Measurements from ENCODE around the gene ARL4D. TPM values are rescaled to one million over a fixed set of nuclear protein-coding genes. Genes with fewer than 3 reads are reported as not detected.

The ARL4D gene
- total and polyA plus RNA-seq, 9 donors: 10.4 to 16.1 (median 14.3) TPM

- Histone ChIP-seq H3K9me3 (replicated peaks; ENCODE audit: control insufficient read depth, low read depth, low read length) (peaks cover 10% of the 10 kb centered on the region), H3K27ac (ENCODE audit: low read length) (no peak overlapping the region), H3K4me3 (ENCODE audit: low read length) (no peak overlapping the region), H3K36me3 (ENCODE audit: control insufficient read depth, insufficient read depth, low read length) (no peaks in the 10 kb centered on the region), H3K27me3 (ENCODE audit: control insufficient read depth, insufficient read depth, low read length) (no peaks in the 10 kb centered on the region), H3K4me1 (ENCODE audit: control insufficient read depth, insufficient read depth, low read length) (no peaks in the 10 kb centered on the region)
- WGBS (ENCODE audit: insufficient coverage): 89% methylated on average over 2 of the region's 3 CpGs
- no peak for DNase-seq
Measured at GRCh38 chr17:43381204-43381603, 17.6 kb upstream of the ARL4D start.

- no peaks in the 10 kb centered on the region for H3K4me1 ChIP-seq (ENCODE audit: control insufficient read depth, insufficient read depth, low read length)
- WGBS (ENCODE audit: insufficient coverage): no CpG with 5 or more reads among the region's 5 CpGs
- no peaks in the 10 kb centered on the region for H3K36me3 ChIP-seq (ENCODE audit: control insufficient read depth, insufficient read depth, low read length)
- H3K27ac ChIP-seq (ENCODE audit: low read length): no peak overlapping the region
- no peaks in the 10 kb centered on the region for H3K27me3 ChIP-seq (ENCODE audit: control insufficient read depth, insufficient read depth, low read length)
- DNase-seq: no peak
- no peak overlapping the region for H3K4me3 ChIP-seq (ENCODE audit: low read length)
- peaks cover 10% of the 10 kb centered on the region for H3K9me3 ChIP-seq (replicated peaks; ENCODE audit: control insufficient read depth, low read depth, low read length)
Measured at GRCh38 chr17:43381621-43382020, 17.2 kb upstream of the ARL4D start.

- WGBS (ENCODE audit: insufficient coverage): 57% methylated on average over 1 of the region's 2 CpGs
- Histone ChIP-seq H3K4me3 (ENCODE audit: low read length) (no peak overlapping the region), H3K27ac (ENCODE audit: low read length) (no peak overlapping the region)
Measured at GRCh38 chr17:43382776-43383175, 16.0 kb upstream of the ARL4D start.

GRCh38 chr17:43383372-43383771 lies 15.4 kb upstream of the ARL4D start:
- H3K27me3 ChIP-seq (ENCODE audit: control insufficient read depth, insufficient read depth, low read length): no peaks in the 10 kb centered on the region
- H3K27ac ChIP-seq (ENCODE audit: low read length): no peak overlapping the region
- peaks cover 3% of the 10 kb centered on the region for H3K4me1 ChIP-seq (ENCODE audit: control insufficient read depth, insufficient read depth, low read length)
- H3K4me3 ChIP-seq (ENCODE audit: low read length): no peak overlapping the region
- H3K9me3 ChIP-seq (replicated peaks; ENCODE audit: control insufficient read depth, low read depth, low read length): peaks cover 10% of the 10 kb centered on the region
- no peaks in the 10 kb centered on the region for H3K36me3 ChIP-seq (ENCODE audit: control insufficient read depth, insufficient read depth, low read length)
- WGBS (ENCODE audit: insufficient coverage): 87% methylated on average over 3 of the region's 3 CpGs
- no peak for DNase-seq

More at GRCh38 chr17:43382776-43383175, 16.0 kb upstream of the ARL4D start:
- no peaks in the 10 kb centered on the region for H3K36me3 ChIP-seq (ENCODE audit: control insufficient read depth, insufficient read depth, low read length)
- DNase-seq: no peak
- no peaks in the 10 kb centered on the region for H3K27me3 ChIP-seq (ENCODE audit: control insufficient read depth, insufficient read depth, low read length)
- H3K9me3 ChIP-seq (replicated peaks; ENCODE audit: control insufficient read depth, low read depth, low read length): peaks cover 10% of the 10 kb centered on the region
- H3K4me1 ChIP-seq (ENCODE audit: control insufficient read depth, insufficient read depth, low read length): peaks cover under 1% of the 10 kb centered on the region

DNA sequence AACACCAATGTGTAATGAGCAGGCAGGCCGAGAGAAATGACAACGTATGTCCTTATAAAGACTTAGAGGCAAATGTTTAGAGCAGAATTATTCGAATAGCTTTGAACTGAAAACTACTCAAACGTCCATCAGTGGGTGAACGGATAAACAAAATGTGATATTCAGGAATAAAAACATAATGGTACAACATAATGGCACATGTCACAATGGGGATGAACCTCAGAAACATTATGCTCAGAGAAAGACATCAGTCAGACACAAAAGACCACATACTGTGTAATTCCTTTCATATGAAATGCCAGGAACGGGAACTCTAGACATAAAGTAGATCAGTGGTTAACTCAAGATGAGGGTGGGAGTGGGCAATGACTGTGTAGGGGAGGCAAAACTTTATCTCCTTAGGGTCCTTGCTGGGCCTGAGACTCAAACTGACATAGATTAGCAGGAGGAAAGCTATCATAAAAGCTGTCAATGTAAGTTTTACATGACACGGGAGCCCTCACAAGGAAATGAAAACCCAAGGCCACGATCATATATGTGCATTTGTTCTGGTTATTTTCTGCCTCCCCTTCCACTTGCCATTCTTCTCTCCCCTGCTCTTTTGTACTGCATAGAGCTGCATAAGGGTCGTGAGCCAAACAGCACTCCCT lies 14.8 kb upstream of the ARL4D start:
- WGBS (ENCODE audit: insufficient coverage): 80% methylated on average over 3 of the region's 9 CpGs
- H3K27me3 ChIP-seq (ENCODE audit: control insufficient read depth, insufficient read depth, low read length): no peaks in the 10 kb centered on the region
- H3K36me3 ChIP-seq (ENCODE audit: control insufficient read depth, insufficient read depth, low read length): no peaks in the 10 kb centered on the region
- no peak overlapping the region for H3K4me3 ChIP-seq (ENCODE audit: low read length)
- no peak overlapping the region for H3K27ac ChIP-seq (ENCODE audit: low read length)
- H3K4me1 ChIP-seq (ENCODE audit: control insufficient read depth, insufficient read depth, low read length): peaks cover 3% of the 10 kb centered on the region
- no peak for DNase-seq
- H3K9me3 ChIP-seq (replicated peaks; ENCODE audit: control insufficient read depth, low read depth, low read length): peaks cover 10% of the 10 kb centered on the region

DNA sequence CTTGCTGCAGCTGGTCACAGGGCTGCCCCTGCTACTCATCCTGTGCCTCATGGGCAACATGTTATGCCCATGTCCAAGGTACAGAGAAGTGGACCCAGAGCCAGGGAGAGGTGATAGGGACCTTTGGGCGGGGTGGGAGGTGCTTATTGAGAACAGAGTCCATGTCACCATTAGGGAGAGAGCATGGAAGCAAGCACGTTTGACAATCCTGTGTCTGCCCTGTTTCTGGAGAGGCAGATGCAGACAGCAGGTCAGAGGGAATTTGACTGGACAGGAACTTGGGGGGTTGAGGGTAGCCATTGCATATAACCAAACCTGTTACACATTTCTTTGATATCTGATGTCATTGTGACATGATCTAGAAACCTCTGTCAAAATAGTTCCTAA lies 14.3 kb upstream of the ARL4D start:
- DNase-seq: no peak
- Histone ChIP-seq H3K4me3 (ENCODE audit: low read length) (no peak overlapping the region), H3K27me3 (ENCODE audit: control insufficient read depth, insufficient read depth, low read length) (no peaks in the 10 kb centered on the region), H3K36me3 (ENCODE audit: control insufficient read depth, insufficient read depth, low read length) (no peaks in the 10 kb centered on the region), H3K9me3 (replicated peaks; ENCODE audit: control insufficient read depth, low read depth, low read length) (peaks cover 10% of the 10 kb centered on the region), H3K27ac (ENCODE audit: low read length) (no peak overlapping the region), H3K4me1 (ENCODE audit: control insufficient read depth, insufficient read depth, low read length) (peaks cover 5% of the 10 kb centered on the region)
- WGBS (ENCODE audit: insufficient coverage): no CpG with 5 or more reads among the region's 2 CpGs

DNA sequence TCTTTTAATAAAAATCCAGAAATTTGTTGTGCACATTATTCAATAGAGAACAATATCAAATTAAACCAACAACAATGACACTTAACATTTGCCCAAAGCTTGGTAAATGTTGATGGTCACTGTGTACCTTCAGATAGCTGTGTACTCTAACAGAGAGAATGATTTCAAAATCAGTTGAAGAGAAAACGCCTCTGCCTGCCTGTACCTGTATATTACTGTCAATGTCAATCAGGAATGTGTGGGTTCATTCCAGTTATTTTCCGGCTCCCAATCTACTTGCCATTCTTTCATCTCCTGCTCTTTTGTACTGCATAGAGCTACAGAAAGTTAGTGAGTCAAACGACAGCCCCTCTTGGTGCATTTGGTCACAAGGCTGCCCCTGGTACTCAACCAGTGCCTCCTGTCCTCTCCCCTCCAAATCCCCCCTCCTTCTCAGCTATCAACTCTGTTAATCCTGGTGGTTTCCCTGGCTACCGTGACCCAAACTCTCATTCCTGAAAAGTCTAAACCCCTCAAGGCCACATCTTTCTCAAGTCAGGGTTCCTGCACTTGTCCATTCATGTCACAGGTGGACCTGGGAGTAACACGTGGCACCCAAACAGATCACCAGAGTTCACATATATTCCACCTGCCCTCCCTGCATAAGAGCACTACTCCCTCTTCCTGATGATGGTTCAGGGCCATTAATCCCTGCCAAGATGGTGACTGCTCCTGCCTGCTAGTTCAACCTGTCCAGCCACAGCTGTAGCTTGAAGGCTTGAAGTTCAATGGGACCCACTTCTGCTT lies 13.6 kb upstream of the ARL4D start:
- peaks cover 9% of the 10 kb centered on the region for H3K4me1 ChIP-seq (ENCODE audit: control insufficient read depth, insufficient read depth, low read length)
- H3K36me3 ChIP-seq (ENCODE audit: control insufficient read depth, insufficient read depth, low read length): no peaks in the 10 kb centered on the region
- no peak overlapping the region for H3K4me3 ChIP-seq (ENCODE audit: low read length)
- 33% methylated on average over 4 of the region's 5 CpGs for WGBS (ENCODE audit: insufficient coverage)
- H3K27ac ChIP-seq (ENCODE audit: low read length): no peak overlapping the region
- H3K27me3 ChIP-seq (ENCODE audit: control insufficient read depth, insufficient read depth, low read length): no peaks in the 10 kb centered on the region
- no peak for DNase-seq
- peaks cover 5% of the 10 kb centered on the region for H3K9me3 ChIP-seq (replicated peaks; ENCODE audit: control insufficient read depth, low read depth, low read length)

GRCh38 chr17:43388359-43389045 lies 10.3 kb upstream of the ARL4D start:
- WGBS (ENCODE audit: insufficient coverage): under 1% methylated on average over 32 of the region's 38 CpGs
- Histone ChIP-seq H3K36me3 (ENCODE audit: control insufficient read depth, insufficient read depth, low read length) (no peaks in the 10 kb centered on the region), H3K4me1 (ENCODE audit: control insufficient read depth, insufficient read depth, low read length) (peaks cover 9% of the 10 kb centered on the region), H3K27me3 (ENCODE audit: control insufficient read depth, insufficient read depth, low read length) (no peaks in the 10 kb centered on the region), H3K9me3 (replicated peaks; ENCODE audit: control insufficient read depth, low read depth, low read length) (no peaks in the 10 kb centered on the region), H3K4me3 (ENCODE audit: low read length) (peak overlapping the region; percentile 69), H3K27ac (ENCODE audit: low read length) (peak overlapping the region; percentile 100)
- peak; percentile 98 for DNase-seq

- H3K4me1 ChIP-seq (ENCODE audit: control insufficient read depth, insufficient read depth, low read length): peaks cover 17% of the 10 kb centered on the region
- H3K27ac ChIP-seq (ENCODE audit: low read length): peak overlapping the region; percentile 100
- H3K9me3 ChIP-seq (replicated peaks; ENCODE audit: control insufficient read depth, low read depth, low read length): no peaks in the 10 kb centered on the region
- H3K4me3 ChIP-seq (ENCODE audit: low read length): peak overlapping the region; percentile 69
- peak; percentile 95 for DNase-seq
- no peaks in the 10 kb centered on the region for H3K36me3 ChIP-seq (ENCODE audit: control insufficient read depth, insufficient read depth, low read length)
- under 1% methylated on average over 20 of the region's 33 CpGs for WGBS (ENCODE audit: insufficient coverage)
- no peaks in the 10 kb centered on the region for H3K27me3 ChIP-seq (ENCODE audit: control insufficient read depth, insufficient read depth, low read length)
Measured at GRCh38 chr17:43389046-43389947, 9.5 kb upstream of the ARL4D start.
